Upper lobe of right lung (tissue), 1 donor: ENCODE data around the gene MAP3K6. TPM values are rescaled to one million over a fixed set of nuclear protein-coding genes. Genes with fewer than 3 reads are reported as not detected.

Source experiments
- ATAC-seq: fragments of 200-7000 bp; cut with Tn5 transposase; one replicate; pipeline ENCODE4 v1.9.1; 2020; ENCODE audit warnings: mild to moderate bottlenecking, moderate library complexity
- DNase-seq: peaks from one replicate; pipeline ENCODE4 v3.0.0-alpha.2; 2020
- H3K27ac ChIP-seq: fragments of 200-600 bp; one replicate; pipeline ENCODE4 v1.8.0; 2022
- H3K27me3 ChIP-seq: fragments of 200-600 bp; one replicate; pipeline ENCODE4 v1.8.0; 2022; ENCODE audit warnings: mild to moderate bottlenecking
- H3K36me3 ChIP-seq: fragments of 200-600 bp; one replicate; pipeline ENCODE4 v1.8.0; 2022
- H3K4me1 ChIP-seq: fragments of 200-600 bp; one replicate; pipeline ENCODE4 v1.8.0; 2022
- H3K4me3 ChIP-seq: fragments of 200-600 bp; one replicate; pipeline ENCODE4 v1.8.0; 2022; ENCODE audit warnings: mild to moderate bottlenecking
- H3K9me3 ChIP-seq: fragments of 200-600 bp; one replicate; pipeline ENCODE4 v1.8.0; 2022
- intact Hi-C: fragments of 100-400 bp; cut with DNase I; formaldehyde crosslinking; loops from one replicate; pipeline ENCODE4 v1.11.0; 2022
- long read RNA-seq: library from polyadenylated mRNA; unstranded; transcript quantifications from one replicate; pipeline ENCODE4 v2.0.0, GENCODE V29; 2021
- total RNA-seq: library from RNA; stranded (reverse); fragmentation: NEBNext Ultra II Directional; extraction: Animal tissue kit (Norgen Biotek cat#: 25700); gene quantifications from one replicate; pipeline ENCODE4 v1.2.1, GENCODE V29; 2021
- TF ChIP-seq, protein P1 (sequence below): fragments of 200-600 bp; IDR thresholded peaks from one replicate; pipeline ENCODE4 v1.8.0; 2022; ENCODE audit warnings: antibody characterized with exemption
- donor health status: DM: no; HTN: yes; CAD: no; lungs with severe emphysema.

Gene MAP3K6, protein sequence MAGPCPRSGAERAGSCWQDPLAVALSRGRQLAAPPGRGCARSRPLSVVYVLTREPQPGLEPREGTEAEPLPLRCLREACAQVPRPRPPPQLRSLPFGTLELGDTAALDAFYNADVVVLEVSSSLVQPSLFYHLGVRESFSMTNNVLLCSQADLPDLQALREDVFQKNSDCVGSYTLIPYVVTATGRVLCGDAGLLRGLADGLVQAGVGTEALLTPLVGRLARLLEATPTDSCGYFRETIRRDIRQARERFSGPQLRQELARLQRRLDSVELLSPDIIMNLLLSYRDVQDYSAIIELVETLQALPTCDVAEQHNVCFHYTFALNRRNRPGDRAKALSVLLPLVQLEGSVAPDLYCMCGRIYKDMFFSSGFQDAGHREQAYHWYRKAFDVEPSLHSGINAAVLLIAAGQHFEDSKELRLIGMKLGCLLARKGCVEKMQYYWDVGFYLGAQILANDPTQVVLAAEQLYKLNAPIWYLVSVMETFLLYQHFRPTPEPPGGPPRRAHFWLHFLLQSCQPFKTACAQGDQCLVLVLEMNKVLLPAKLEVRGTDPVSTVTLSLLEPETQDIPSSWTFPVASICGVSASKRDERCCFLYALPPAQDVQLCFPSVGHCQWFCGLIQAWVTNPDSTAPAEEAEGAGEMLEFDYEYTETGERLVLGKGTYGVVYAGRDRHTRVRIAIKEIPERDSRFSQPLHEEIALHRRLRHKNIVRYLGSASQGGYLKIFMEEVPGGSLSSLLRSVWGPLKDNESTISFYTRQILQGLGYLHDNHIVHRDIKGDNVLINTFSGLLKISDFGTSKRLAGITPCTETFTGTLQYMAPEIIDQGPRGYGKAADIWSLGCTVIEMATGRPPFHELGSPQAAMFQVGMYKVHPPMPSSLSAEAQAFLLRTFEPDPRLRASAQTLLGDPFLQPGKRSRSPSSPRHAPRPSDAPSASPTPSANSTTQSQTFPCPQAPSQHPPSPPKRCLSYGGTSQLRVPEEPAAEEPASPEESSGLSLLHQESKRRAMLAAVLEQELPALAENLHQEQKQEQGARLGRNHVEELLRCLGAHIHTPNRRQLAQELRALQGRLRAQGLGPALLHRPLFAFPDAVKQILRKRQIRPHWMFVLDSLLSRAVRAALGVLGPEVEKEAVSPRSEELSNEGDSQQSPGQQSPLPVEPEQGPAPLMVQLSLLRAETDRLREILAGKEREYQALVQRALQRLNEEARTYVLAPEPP (N-terminal part only)
- 144 TPM for total RNA-seq
- long read RNA-seq, full-length matches to known transcripts = 53 of 340 reads
- long read RNA-seq, partial matches to known transcripts = 123 of 340 reads
- long read RNA-seq, other reads (novel, unspliced or antisense) = 164 of 340 reads

DNA sequence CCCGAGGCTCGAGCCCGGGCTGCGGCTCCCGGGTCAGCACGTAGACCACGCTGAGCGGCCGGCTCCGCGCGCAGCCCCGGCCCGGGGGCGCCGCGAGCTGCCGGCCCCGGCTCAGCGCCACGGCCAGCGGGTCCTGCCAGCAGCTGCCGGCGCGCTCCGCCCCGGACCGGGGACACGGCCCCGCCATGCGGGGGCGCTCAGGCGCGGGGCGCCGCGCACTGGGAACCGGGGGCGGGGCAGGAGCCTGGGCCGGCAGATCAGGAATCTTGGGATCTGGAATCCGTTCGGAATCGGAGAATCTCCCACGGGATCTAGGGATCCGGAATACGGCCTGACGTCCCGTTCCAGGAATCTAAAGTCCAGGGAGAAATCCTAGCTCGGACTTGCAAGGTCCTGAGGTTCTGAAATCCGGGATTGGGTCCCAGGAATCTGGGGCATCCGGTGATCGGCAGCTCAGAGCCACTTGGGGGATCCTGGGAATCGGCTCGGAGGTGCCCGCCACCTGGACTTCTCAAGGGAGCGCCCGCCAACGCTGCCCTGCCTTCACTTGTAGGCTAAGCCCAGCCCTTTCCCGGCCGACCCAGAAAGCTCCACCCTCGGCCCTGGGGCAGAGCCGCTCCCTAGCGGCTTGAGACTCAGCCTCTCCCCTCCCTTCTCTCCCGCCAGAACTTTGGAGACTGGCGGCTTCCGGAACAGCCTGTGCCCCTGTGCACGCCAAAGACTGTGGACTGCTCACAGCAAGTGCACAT, at the start of gene MAP3K6:
Gene MAP3K6 (minus strand): TSS at position 551 of the 749 bp plus-strand sequence. CDS start 364 bp downstream, at position 187.
- ATAC-seq (peak; percentile 82), DNase-seq (peak; percentile 96)
- Histone ChIP-seq H3K36me3 (peaks cover 31% of the 10 kb centered on the region), H3K27me3 (no peaks in the 10 kb centered on the region), H3K4me3 (peak within 1 kb of the TSS; percentile 75), H3K4me1 (peaks cover 40% of the 10 kb centered on the region), H3K9me3 (no peaks in the 10 kb centered on the region), H3K27ac (peak within 1 kb of the TSS; percentile 96)
- intact Hi-C loops = no loop called here
- TF ChIP-seq, protein P1, sequence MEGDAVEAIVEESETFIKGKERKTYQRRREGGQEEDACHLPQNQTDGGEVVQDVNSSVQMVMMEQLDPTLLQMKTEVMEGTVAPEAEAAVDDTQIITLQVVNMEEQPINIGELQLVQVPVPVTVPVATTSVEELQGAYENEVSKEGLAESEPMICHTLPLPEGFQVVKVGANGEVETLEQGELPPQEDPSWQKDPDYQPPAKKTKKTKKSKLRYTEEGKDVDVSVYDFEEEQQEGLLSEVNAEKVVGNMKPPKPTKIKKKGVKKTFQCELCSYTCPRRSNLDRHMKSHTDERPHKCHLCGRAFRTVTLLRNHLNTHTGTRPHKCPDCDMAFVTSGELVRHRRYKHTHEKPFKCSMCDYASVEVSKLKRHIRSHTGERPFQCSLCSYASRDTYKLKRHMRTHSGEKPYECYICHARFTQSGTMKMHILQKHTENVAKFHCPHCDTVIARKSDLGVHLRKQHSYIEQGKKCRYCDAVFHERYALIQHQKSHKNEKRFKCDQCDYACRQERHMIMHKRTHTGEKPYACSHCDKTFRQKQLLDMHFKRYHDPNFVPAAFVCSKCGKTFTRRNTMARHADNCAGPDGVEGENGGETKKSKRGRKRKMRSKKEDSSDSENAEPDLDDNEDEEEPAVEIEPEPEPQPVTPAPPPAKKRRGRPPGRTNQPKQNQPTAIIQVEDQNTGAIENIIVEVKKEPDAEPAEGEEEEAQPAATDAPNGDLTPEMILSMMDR = peak; percentile 36

DNA sequence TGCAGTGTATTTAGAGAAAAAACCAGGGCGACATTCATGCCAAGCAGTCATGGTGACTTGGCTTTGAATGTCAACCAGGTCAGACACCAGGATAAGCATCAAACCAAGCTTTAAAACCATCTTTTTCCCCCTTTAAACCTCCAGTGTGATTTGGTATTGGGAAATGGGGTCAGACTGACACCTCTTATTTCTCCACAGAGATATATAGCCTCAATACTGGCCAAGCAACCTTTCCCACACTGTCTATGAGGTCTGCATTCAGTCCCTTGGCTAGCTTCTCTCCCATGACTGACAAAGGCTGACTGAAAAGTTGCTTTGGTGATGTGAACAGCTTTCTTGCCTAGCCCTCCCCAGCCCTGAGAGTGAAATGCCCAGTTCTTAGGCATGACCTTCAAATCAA, 47.3 kb upstream of the MAP3K6 start:
- ATAC-seq (no peak), DNase-seq (no peak)
- intact Hi-C loops = no loop called here
- H3K36me3 ChIP-seq = peaks cover 92% of the 10 kb centered on the region
- no peaks in the 10 kb centered on the region for H3K27me3 ChIP-seq
- H3K9me3 ChIP-seq = no peaks in the 10 kb centered on the region
- TF ChIP-seq, protein P1 = no peak
- H3K4me3 ChIP-seq = no peak overlapping the region
- peaks cover 28% of the 10 kb centered on the region for H3K4me1 ChIP-seq
- no peak overlapping the region for H3K27ac ChIP-seq

DNA sequence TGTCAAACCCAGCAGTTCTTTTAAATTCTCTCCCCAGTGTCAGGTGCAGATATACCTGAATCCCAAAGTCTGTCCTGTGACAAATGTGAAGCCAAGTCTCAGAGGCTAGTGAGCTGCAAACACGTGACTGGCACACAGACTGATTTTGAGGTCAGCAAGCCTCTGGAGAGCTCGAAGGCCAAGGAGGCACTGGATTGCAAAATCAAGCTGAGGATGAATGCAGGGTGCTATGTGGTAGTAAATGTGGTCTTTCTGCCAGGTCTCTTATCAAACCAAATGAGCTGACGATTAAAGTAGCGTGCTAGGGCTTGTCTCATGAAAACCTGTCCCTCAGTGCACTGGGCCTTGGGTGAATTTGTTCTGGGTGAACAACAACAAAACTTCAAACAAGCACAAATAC, 46.2 kb upstream of the MAP3K6 start:
- TF ChIP-seq, protein P1 = no peak
- no peak overlapping the region for H3K4me3 ChIP-seq
- peak overlapping the region; percentile 25 for H3K27ac ChIP-seq
- DNase-seq (no peak), ATAC-seq (peak; percentile 62)
- H3K9me3 ChIP-seq = no peaks in the 10 kb centered on the region
- peaks cover 17% of the 10 kb centered on the region for H3K4me1 ChIP-seq
- no peaks in the 10 kb centered on the region for H3K27me3 ChIP-seq
- peaks cover 100% of the 10 kb centered on the region for H3K36me3 ChIP-seq
- intact Hi-C loops = no loop called here

DNA sequence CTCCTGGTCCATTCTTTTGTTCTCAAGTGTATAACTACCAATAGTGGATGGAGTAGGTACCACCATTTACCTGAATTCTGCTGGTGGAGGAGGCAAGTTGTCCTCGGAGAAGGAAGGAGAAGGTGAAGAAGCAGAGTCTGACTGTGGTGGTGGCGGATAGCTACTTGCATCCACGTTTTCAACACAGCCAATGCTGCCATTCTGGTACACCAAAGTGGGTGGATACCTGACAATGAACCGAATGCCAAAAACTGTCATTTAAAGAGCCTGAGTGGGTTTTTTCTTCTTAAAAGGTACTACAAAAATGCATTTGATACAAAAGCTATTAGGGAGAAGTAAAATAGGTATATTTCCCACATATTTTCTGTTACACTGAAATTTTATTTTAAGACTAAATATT, 45.7 kb upstream of the MAP3K6 start:
- no peak for DNase-seq
- TF ChIP-seq, protein P1 = no peak
- Histone ChIP-seq H3K4me3 (no peak overlapping the region), H3K9me3 (no peaks in the 10 kb centered on the region), H3K36me3 (peaks cover 100% of the 10 kb centered on the region), H3K27ac (no peak overlapping the region), H3K27me3 (no peaks in the 10 kb centered on the region), H3K4me1 (peaks cover 12% of the 10 kb centered on the region)
- no peak for ATAC-seq
- intact Hi-C loops = no loop called here

DNA sequence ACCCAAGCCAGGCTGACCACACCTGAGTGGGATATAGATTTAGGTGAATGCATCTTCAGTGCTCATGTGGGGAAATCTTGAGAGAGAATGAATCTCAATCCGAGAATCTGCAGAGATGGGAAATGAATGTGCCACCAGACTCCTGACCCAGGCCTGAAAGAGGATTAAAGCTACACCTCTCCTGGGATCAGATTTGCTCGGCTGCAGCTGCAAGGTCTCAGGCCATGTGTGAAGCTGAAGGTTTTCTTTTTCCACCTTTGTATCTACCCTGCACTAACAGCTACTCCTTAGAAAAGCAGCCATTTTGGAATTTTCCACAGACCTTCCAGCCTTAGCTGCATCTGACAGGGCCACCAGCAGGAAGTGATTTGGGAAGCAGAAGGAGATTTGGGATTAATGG, 43.9 kb upstream of the MAP3K6 start:
- DNase-seq (no peak), ATAC-seq (no peak)
- H3K36me3 ChIP-seq = peaks cover 97% of the 10 kb centered on the region
- no peaks in the 10 kb centered on the region for H3K27me3 ChIP-seq
- H3K4me1 ChIP-seq = peaks cover 10% of the 10 kb centered on the region
- intact Hi-C loops = no loop called here
- H3K4me3 ChIP-seq = no peak overlapping the region
- H3K27ac ChIP-seq = no peak overlapping the region
- TF ChIP-seq, protein P1 = no peak
- H3K9me3 ChIP-seq = no peaks in the 10 kb centered on the region
